Measurements from ENCODE around the gene NFASC. TPM values are rescaled to one million over a fixed set of nuclear protein-coding genes. Genes with fewer than 3 reads are reported as not detected.

Gene NFASC
- total RNA-seq, 1 donor from 2014 or later: 6.9 TPM

GRCh38 chr1:205037539-205037938 is 166.9 kb downstream of the NFASC start:
- no peak for DNase-seq (ENCODE audit: low spot score, unreplicated experiment)
- Mint-ChIP-seq H3K4me3 (ENCODE audit: low read depth) (no peak overlapping the region), H3K4me1 (ENCODE audit: low read depth) (peaks cover 6% of the 10 kb centered on the region), H3K27me3 (peaks cover 39% of the 10 kb centered on the region), H3K27ac (no peak overlapping the region), H3K36me3 (ENCODE audit: insufficient read depth) (no peaks in the 10 kb centered on the region), H3K9me3 (ENCODE audit: low read depth) (no peaks in the 10 kb centered on the region)
- TF ChIP-seq CTCF (IDR thresholded peaks at IDR 0.05; ENCODE audit: unreplicated experiment): no peak

GRCh38 chr1:205038132-205038786 is 167.6 kb downstream of the NFASC start:
- no peak for DNase-seq (ENCODE audit: low spot score, unreplicated experiment)
- peaks cover 40% of the 10 kb centered on the region for H3K27me3 Mint-ChIP-seq
- no peaks in the 10 kb centered on the region for H3K36me3 Mint-ChIP-seq (ENCODE audit: insufficient read depth)
- peaks cover 6% of the 10 kb centered on the region for H3K4me1 Mint-ChIP-seq (ENCODE audit: low read depth)
- no peak overlapping the region for H3K4me3 Mint-ChIP-seq (ENCODE audit: low read depth)
- no peak for TF ChIP-seq CTCF (IDR thresholded peaks at IDR 0.05; ENCODE audit: unreplicated experiment)
- no peaks in the 10 kb centered on the region for H3K9me3 Mint-ChIP-seq (ENCODE audit: low read depth)
- H3K27ac Mint-ChIP-seq: no peak overlapping the region

GRCh38 chr1:205041001-205041715 is 170.5 kb downstream of the NFASC start:
- no peak overlapping the region for H3K27ac Mint-ChIP-seq
- no peak overlapping the region for H3K4me3 Mint-ChIP-seq (ENCODE audit: low read depth)
- H3K36me3 Mint-ChIP-seq (ENCODE audit: insufficient read depth): no peaks in the 10 kb centered on the region
- H3K9me3 Mint-ChIP-seq (ENCODE audit: low read depth): no peaks in the 10 kb centered on the region
- peaks cover 61% of the 10 kb centered on the region for H3K27me3 Mint-ChIP-seq
- no peak for TF ChIP-seq CTCF (IDR thresholded peaks at IDR 0.05; ENCODE audit: unreplicated experiment)
- H3K4me1 Mint-ChIP-seq (ENCODE audit: low read depth): peaks cover 6% of the 10 kb centered on the region
- DNase-seq (ENCODE audit: low spot score, unreplicated experiment): no peak

GRCh38 chr1:205041998-205042910 is 171.6 kb downstream of the NFASC start:
- Mint-ChIP-seq H3K4me1 (ENCODE audit: low read depth) (peaks cover 6% of the 10 kb centered on the region), H3K27ac (no peak overlapping the region), H3K27me3 (peaks cover 67% of the 10 kb centered on the region), H3K36me3 (ENCODE audit: insufficient read depth) (no peaks in the 10 kb centered on the region), H3K9me3 (ENCODE audit: low read depth) (no peaks in the 10 kb centered on the region), H3K4me3 (ENCODE audit: low read depth) (no peak overlapping the region)
- TF ChIP-seq CTCF (IDR thresholded peaks at IDR 0.05; ENCODE audit: unreplicated experiment): no peak
- no peak for DNase-seq (ENCODE audit: low spot score, unreplicated experiment)
